ENCODE data around the gene MITF.
"Not testable (repeated sequence)": the region's sequence is repeated elsewhere in the genome, so short reads cannot be mapped to it uniquely, and the experiment has no call there.

MITF gene

GRCh38 chr3:69914395-69914794 lies 175.1 kb downstream of the MITF start:
- no peak for TF ChIP-seq JUND (IDR thresholded peaks at IDR 0.05; ENCODE audit: low read depth)
- DNase-seq (ENCODE audit: low read depth in 1 of 2, low spot score in 1 of 2) = no peak
- in situ Hi-C loops (cut with HindIII; ENCODE audit: low pct_unique_long_range_greater_than_20kb, low sequenced_read_pairs) = no loop called here

DNA sequence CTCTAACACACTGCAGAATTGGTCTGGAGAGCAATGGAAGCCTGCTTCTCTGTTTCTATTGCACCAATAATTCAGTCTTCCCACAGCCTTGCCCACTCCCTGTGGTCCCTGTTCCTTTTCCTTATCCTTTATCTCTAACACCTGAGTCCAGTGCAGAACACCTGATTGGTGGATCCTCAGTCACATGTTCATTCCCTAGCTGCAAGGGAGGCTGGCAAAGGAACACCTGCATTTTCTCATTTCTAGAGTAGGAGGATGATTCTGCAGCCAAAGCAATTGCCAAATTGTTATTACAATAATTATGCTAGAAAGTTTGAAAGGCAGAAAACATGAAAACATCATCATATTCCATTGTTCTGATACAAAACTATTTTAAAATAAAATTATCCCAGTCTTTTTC lies 176.5 kb downstream of the MITF start:
- in situ Hi-C loops (cut with HindIII; ENCODE audit: low pct_unique_long_range_greater_than_20kb, low sequenced_read_pairs) = no loop called here
- DNase-seq (ENCODE audit: low read depth in 1 of 2, low spot score in 1 of 2) = no peak
- no peak for TF ChIP-seq JUND (IDR thresholded peaks at IDR 0.05; ENCODE audit: low read depth)

- DNase-seq (ENCODE audit: low read depth in 1 of 2, low spot score in 1 of 2) = peak in 1 of 2 experiments; percentile 13
- in situ Hi-C loops (cut with HindIII; ENCODE audit: low pct_unique_long_range_greater_than_20kb, low sequenced_read_pairs) = not testable (repeated sequence)
Measured at GRCh38 chr3:69920009-69920408, 180.7 kb downstream of the MITF start.

DNA sequence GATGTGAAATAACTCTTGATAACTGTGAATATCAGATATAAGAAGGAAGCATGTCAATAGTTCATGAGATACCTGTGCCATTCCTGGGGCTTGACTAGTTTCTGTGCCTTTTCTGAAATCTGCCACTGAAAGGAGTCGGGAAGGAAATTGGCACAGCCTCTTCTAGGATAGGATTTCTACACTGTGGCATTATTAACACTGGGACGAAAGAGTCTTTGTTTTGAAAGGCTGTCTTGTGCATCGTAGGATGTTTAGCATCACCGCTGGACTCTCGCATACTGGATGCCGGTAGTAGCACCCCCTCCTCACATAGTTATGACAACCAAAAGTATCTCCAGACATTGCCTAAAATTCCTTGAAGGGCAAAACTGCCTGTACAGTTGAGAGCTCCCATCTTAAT lies 182.4 kb downstream of the MITF start:
- no peak for DNase-seq (ENCODE audit: low read depth in 1 of 2, low spot score in 1 of 2)
- in situ Hi-C loops (cut with HindIII; ENCODE audit: low pct_unique_long_range_greater_than_20kb, low sequenced_read_pairs) = no loop called here
- TF ChIP-seq JUND (IDR thresholded peaks at IDR 0.05; ENCODE audit: low read depth) = no peak

DNA sequence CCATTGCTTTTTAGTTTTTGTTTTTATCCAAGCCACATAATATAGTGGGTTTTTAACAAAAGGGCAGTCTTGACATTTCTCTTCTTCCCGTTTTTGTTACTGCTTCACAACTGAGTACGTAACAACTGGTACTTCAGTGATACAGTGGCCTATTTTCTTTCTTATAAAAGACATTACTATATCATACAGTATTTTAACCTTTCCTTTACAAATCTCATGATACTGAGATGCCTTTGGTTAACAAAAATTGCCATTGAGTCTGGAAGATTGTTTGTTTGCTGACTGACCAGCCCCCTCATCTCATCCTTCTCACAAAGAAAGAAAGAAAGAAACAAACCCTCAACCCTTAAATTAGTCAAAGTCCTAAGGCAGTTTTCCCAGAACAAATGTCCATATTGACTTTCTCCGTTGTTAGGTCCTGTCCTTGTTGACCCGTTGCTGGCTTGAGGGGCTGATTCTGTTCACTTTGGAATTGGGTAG lies 183.3 kb downstream of the MITF start:
- DNase-seq (ENCODE audit: low read depth in 1 of 2, low spot score in 1 of 2) = no peak
- TF ChIP-seq JUND (IDR thresholded peaks at IDR 0.05; ENCODE audit: low read depth) = no peak
- in situ Hi-C loops (cut with HindIII; ENCODE audit: low pct_unique_long_range_greater_than_20kb, low sequenced_read_pairs) = no loop called here

DNA sequence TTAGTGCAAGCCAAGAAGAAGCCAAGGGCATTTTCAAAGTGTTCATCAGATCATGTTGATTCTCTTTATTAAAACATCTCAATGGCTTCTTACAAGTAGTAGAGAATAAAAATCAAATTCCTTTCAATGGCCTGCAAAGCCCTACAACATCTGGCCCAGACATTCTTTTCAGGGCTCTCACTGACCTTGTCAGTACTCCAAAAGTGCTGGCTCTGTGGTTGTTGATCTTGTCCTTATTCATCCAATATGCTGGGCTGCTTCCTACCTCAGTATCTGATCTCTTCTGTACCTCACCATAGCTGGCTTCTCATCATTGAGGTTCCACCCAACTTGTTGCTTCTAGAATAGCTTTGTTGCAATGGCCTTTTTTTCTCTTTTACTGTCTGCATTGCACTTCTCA lies 186.2 kb downstream of the MITF start:
- in situ Hi-C loops (cut with HindIII; ENCODE audit: low pct_unique_long_range_greater_than_20kb, low sequenced_read_pairs) = no loop called here
- no peak for DNase-seq (ENCODE audit: low read depth in 1 of 2, low spot score in 1 of 2)
- no peak for TF ChIP-seq JUND (IDR thresholded peaks at IDR 0.05; ENCODE audit: low read depth)

DNA sequence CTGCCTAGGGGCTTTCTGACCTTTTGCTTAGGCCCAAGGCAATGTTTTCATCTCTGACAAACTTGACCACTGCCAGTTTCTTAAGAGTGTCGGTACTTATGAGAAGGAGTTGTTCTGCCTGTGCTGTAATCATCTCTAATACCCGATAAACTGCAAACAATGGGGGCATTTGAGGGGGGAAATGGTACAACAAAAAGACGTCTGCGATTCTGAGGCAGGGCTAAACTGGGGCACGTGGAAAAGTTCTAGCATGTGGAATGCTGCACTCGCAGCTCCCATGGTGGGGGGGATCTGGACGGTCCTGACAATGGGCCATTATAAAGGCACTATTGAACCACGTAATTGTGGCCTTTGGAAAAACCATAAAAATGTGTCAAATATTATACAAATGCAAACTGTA lies 187.1 kb downstream of the MITF start:
- no peak for TF ChIP-seq JUND (IDR thresholded peaks at IDR 0.05; ENCODE audit: low read depth)
- no peak for DNase-seq (ENCODE audit: low read depth in 1 of 2, low spot score in 1 of 2)
- in situ Hi-C loops (cut with HindIII; ENCODE audit: low pct_unique_long_range_greater_than_20kb, low sequenced_read_pairs) = no loop called here

- DNase-seq (ENCODE audit: low read depth in 1 of 2, low spot score in 1 of 2) = no peak
- no peak for TF ChIP-seq JUND (IDR thresholded peaks at IDR 0.05; ENCODE audit: low read depth)
- in situ Hi-C loops (cut with HindIII; ENCODE audit: low pct_unique_long_range_greater_than_20kb, low sequenced_read_pairs) = no loop called here
Measured at GRCh38 chr3:69927571-69927970, 188.3 kb downstream of the MITF start.

DNA sequence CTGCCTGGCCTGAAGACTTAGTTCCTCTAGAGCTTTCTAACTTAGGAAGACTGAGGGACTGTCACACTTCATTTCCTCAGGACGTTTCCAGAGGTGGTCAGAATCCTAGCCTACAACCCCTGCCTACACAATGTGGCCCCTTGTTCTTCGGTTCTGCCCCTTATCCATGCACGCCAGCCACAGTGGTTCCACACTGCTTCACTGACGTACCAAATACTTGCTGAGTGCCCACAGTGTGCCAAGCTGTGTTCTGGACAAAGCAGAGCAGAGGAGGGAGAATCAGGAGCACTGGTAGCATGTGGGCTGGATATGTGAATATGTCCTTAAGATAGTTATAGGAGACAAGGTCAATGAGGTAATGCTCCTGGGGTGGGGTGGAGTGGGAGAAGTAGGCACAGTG lies 189.8 kb downstream of the MITF start:
- in situ Hi-C loops (cut with HindIII; ENCODE audit: low pct_unique_long_range_greater_than_20kb, low sequenced_read_pairs) = no loop called here
- TF ChIP-seq JUND (IDR thresholded peaks at IDR 0.05; ENCODE audit: low read depth) = no peak
- no peak for DNase-seq (ENCODE audit: low read depth in 1 of 2, low spot score in 1 of 2)

DNA sequence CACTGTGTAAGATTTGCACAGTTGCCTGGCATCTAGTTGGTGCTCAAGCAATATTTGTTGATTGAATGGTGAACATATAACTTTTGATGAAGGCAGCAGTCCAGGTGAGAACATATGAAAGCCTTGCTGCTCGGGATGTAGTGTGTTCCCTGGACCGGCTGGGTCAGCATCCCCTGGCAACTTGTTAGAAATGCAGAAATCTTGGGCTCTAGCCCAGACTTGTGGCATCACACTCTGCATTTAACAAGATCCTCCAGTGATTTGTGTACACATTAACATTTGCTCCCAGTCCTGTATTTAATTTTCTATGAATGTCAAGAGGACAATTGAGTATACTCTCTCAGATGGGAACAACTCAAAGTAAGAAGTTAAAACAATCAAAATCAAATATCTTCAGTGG lies 191.3 kb downstream of the MITF start:
- no peak for DNase-seq (ENCODE audit: low read depth in 1 of 2, low spot score in 1 of 2)
- no peak for TF ChIP-seq JUND (IDR thresholded peaks at IDR 0.05; ENCODE audit: low read depth)
- in situ Hi-C loops (cut with HindIII; ENCODE audit: low pct_unique_long_range_greater_than_20kb, low sequenced_read_pairs) = no loop called here

DNA sequence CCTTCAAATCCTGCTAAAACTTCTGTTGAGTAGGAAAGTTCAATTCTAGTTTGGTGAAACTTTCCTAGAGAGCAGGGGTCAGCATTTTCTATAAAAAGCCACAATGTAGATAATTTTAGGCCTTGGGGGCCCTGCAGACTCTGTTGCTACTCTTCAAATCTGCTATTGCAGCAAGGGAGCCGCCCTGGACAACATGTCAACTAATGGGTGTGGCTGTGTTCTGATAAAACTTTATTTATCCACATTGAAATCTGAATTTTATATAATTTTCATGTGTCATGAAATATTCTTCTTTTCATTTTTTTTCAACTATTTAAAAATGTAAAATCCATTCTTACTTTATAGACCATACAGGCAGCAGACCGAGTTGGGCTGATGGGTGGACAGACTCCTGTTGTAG lies 192.8 kb downstream of the MITF start:
- DNase-seq (ENCODE audit: low read depth in 1 of 2, low spot score in 1 of 2) = no peak
- in situ Hi-C loops (cut with HindIII; ENCODE audit: low pct_unique_long_range_greater_than_20kb, low sequenced_read_pairs) = no loop called here
- no peak for TF ChIP-seq JUND (IDR thresholded peaks at IDR 0.05; ENCODE audit: low read depth)

DNA sequence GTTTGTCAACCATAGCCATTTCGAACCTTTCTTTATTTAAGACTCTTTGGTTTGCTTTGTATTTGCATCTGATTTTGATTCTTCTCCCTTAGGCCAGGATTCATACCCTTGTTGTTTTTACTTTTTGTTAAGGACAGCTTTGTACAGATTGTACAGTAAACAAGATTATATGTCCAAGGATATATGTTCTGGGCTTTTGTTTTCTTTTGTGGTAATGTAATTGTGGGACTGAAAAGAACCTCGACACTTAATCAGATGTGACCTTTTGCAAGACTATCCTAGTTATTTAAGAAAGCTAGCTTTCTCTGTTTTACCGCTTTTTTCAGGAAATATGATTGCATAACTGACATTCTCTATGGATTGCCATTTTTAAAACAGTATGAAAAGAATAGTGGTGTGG lies 193.2 kb downstream of the MITF start:
- DNase-seq (ENCODE audit: low read depth in 1 of 2, low spot score in 1 of 2) = peak in 1 of 2 experiments; percentile 9
- in situ Hi-C loops (cut with HindIII; ENCODE audit: low pct_unique_long_range_greater_than_20kb, low sequenced_read_pairs) = no loop called here
- TF ChIP-seq JUND (IDR thresholded peaks at IDR 0.05; ENCODE audit: low read depth) = no peak

DNA sequence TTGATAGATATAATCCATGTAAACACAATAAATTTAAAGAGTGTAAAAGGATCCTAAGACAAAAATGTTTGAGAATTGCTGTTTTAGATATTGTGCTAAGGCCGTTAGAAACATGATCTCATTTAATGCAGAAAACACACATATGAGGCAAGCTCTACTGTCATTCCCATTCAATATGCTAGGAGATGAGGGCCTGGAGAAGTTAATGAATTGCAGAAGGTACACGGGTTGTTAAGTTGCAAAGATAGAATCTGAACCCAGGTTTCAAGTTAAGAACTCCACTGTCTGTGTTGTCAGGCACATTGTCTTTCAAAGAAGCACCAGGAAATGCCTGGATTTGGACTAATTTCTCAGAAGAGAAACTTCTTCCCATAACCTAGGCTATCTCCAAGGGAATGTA lies 195.1 kb downstream of the MITF start:
- no peak for DNase-seq (ENCODE audit: low read depth in 1 of 2, low spot score in 1 of 2)
- in situ Hi-C loops (cut with HindIII; ENCODE audit: low pct_unique_long_range_greater_than_20kb, low sequenced_read_pairs) = no loop called here
- TF ChIP-seq JUND (IDR thresholded peaks at IDR 0.05; ENCODE audit: low read depth) = no peak

DNA sequence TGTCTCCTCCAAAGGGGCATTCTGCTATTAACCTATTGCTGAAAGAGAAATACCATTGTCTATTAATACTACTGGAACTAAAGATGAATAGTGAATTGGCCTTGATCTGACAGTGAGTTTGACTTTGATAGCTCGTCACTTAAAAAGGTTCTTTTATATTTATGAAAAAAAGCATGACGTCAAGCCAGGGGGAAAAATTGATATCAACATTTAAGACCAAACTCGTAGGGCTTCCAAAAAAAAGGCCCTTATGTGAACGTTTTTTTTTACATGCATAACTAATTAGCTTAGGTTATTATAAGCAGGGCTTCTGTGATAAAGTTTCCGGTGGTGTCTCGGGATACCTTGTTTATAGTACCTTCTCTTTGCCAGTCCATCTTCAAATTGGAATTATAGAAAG lies 197.0 kb downstream of the MITF start:
- in situ Hi-C loops (cut with HindIII; ENCODE audit: low pct_unique_long_range_greater_than_20kb, low sequenced_read_pairs) = no loop called here
- TF ChIP-seq JUND (IDR thresholded peaks at IDR 0.05; ENCODE audit: low read depth) = no peak
- no peak for DNase-seq (ENCODE audit: low read depth in 1 of 2, low spot score in 1 of 2)
